Esophagus squamous epithelium (tissue), 5 donors: Measurements from ENCODE around the gene KBTBD4. TPM values are rescaled to one million over a fixed set of nuclear protein-coding genes. Genes with fewer than 3 reads are reported as not detected.

Experiments
- DNase-seq: peaks from one replicate; lab custom pipeline; 2025; lab: John Stamatoyannopoulos, UW
- H3K27ac ChIP-seq, 4 donors: fragments of 200-600 bp; sonication (generic); one replicate each; pipeline ENCODE4 v1.5.1; 2016 to 2019; ENCODE audit warnings: mild to moderate bottlenecking in 1 of 4
- H3K27me3 ChIP-seq, 4 donors: fragments of 200-600 bp; sonication (generic); 1 replicate in 3 of 4; 2 replicates in 1 of 4; pipeline versions ENCODE4 v1.5.1 to v1.6.0; 2017 to 2021; ENCODE audit warnings: antibody characterized with exemption in 1 of 4
- H3K36me3 ChIP-seq, 3 donors: fragments of 200-600 bp; sonication (generic); one replicate each; pipeline ENCODE4 v1.5.1; 2016 to 2019
- H3K4me1 ChIP-seq, 3 donors: fragments of 200-600 bp; sonication (generic); one replicate each; pipeline ENCODE4 v1.5.1; 2017 to 2019
- H3K4me3 ChIP-seq, 4 donors: fragments of 200-600 bp; sonication (generic); 1 replicate in 3 of 4; 2 replicates in 1 of 4; pipeline ENCODE4 v1.5.1; 2016 to 2019; ENCODE audit warnings: mild to moderate bottlenecking in 2 of 4, moderate library complexity in 1 of 4
- H3K9me3 ChIP-seq, 3 donors: fragments of 200-600 bp; sonication (generic); one replicate each; pipeline ENCODE4 v1.5.1; 2016 to 2019
- CTCF ChIP-seq, 6 experiments: fragments of 450-650 bp in 4 of 6; fragments of 200-600 bp in 2 of 6; sonication (generic) in 2 of 6; IDR thresholded peaks; one replicate each; pipeline ENCODE4 v1.5.1; 2016 to 2019; ENCODE audit warnings: antibody characterized with exemption in 6 of 6, mild to moderate bottlenecking in 4 of 6, moderate library complexity in 4 of 6
- POLR2A ChIP-seq, 4 donors: fragments of 450-650 bp; IDR thresholded peaks; one replicate each; pipeline ENCODE4 v1.6.1; 2017; ENCODE audit warnings: antibody characterized with exemption in 4 of 4, mild to moderate bottlenecking in 4 of 4, moderate library complexity in 3 of 4
- WGBS, 2 donors: methylation state at CpG; one replicate each; pipeline ENCODE4 v1.1.5; 2018; 5-methylcytosine and 5-hydroxymethylcytosine counted together
- intact Hi-C: fragments of 100-400 bp; cut with DNase I; formaldehyde crosslinking; loops from one replicate; pipeline ENCODE4 v1.15.0; 2022
- total RNA-seq, 4 donors: library from RNA; depleted of rRNA; stranded (reverse); fragments of >200 nt; gene quantifications; one replicate each; pipeline ENCODE4 v1.1.0, GENCODE V29; 2016
- donor health status: DM: yes; HTN: yes; CAD: no.

KBTBD4 gene
- total RNA-seq, 4 donors from 2014 or later: 12.4 to 22.7 (median 16.0) TPM

- intact Hi-C loops: no loop called here
- Histone ChIP-seq H3K27me3 (no peaks in the 10 kb centered on the region), H3K4me3 (no peak overlapping the region), H3K27ac (no peak overlapping the region), H3K9me3 (no peaks in the 10 kb centered on the region), H3K4me1 (peaks cover 13 to 70% (median 33%) of the 10 kb centered on the region in 3 donors), H3K36me3 (peaks cover 0 to 5% (median 0%) of the 10 kb centered on the region in 3 donors)
- WGBS, 2 donors: 93 to 95% methylated on average over 6 of the region's 6 CpGs
- TF ChIP-seq CTCF (IDR thresholded peaks at IDR 0.05) (no peak), POLR2A (IDR thresholded peaks at IDR 0.05) (no peak)
- no peak for DNase-seq
Measured at GRCh38 chr11:47545298-47545697, 33.5 kb downstream of the KBTBD4 start.

- DNase-seq: no peak
Measured at GRCh38 chr11:47541070-47541469, 37.7 kb downstream of the KBTBD4 start.

GRCh38 chr11:47539681-47540039 is 39.1 kb downstream of the KBTBD4 start:
- 39 to 40% methylated on average over 2 of the region's 2 CpGs for WGBS, 2 donors
- intact Hi-C loops: no loop called here
- TF ChIP-seq CTCF (IDR thresholded peaks at IDR 0.05): no peak
- TF ChIP-seq POLR2A (IDR thresholded peaks at IDR 0.05): no peak
- Histone ChIP-seq H3K9me3 (no peaks in the 10 kb centered on the region), H3K27me3 (no peaks in the 10 kb centered on the region), H3K27ac (peak overlapping the region; percentile 10 to 81 (median 50)), H3K36me3 (peaks cover 0 to 14% (median 0%) of the 10 kb centered on the region in 3 donors), H3K4me3 (no peak overlapping the region), H3K4me1 (peaks cover 20 to 88% (median 45%) of the 10 kb centered on the region in 3 donors)
- no peak for DNase-seq

More at GRCh38 chr11:47541070-47541469, 37.7 kb downstream of the KBTBD4 start:
- H3K36me3 ChIP-seq: peaks cover 0 to 4% (median 0%) of the 10 kb centered on the region in 3 donors
- H3K27ac ChIP-seq: peak overlapping the region in 3 of 4 donors; percentile 51 to 81 (median 68)
- intact Hi-C loops: no loop called here
- H3K9me3 ChIP-seq: no peaks in the 10 kb centered on the region
- TF ChIP-seq CTCF (IDR thresholded peaks at IDR 0.05) (no peak), POLR2A (IDR thresholded peaks at IDR 0.05) (no peak)
- H3K4me3 ChIP-seq: no peak overlapping the region
- WGBS, 2 donors: 88 to 92% methylated on average over 2 of the region's 2 CpGs
- peaks cover 20 to 82% (median 45%) of the 10 kb centered on the region in 3 donors for H3K4me1 ChIP-seq
- H3K27me3 ChIP-seq: no peaks in the 10 kb centered on the region

- intact Hi-C loops: no loop called here
- Histone ChIP-seq H3K4me1 (peaks cover 20 to 90% (median 40%) of the 10 kb centered on the region in 3 donors), H3K27me3 (no peaks in the 10 kb centered on the region), H3K36me3 (peaks cover 0 to 14% (median 0%) of the 10 kb centered on the region in 3 donors), H3K9me3 (no peaks in the 10 kb centered on the region), H3K27ac (peak overlapping the region in 3 of 4 donors; percentile 50 to 81 (median 51)), H3K4me3 (no peak overlapping the region)
- TF ChIP-seq POLR2A (IDR thresholded peaks at IDR 0.05) (no peak), CTCF (IDR thresholded peaks at IDR 0.05) (no peak)
- 48 to 53% methylated on average over 10 of the region's 10 CpGs for WGBS, 2 donors
- DNase-seq: no peak
Measured at GRCh38 chr11:47538741-47539565, 39.8 kb downstream of the KBTBD4 start.

- peaks cover 20 to 88% (median 50%) of the 10 kb centered on the region in 3 donors for H3K4me1 ChIP-seq
- DNase-seq: no peak
- no peaks in the 10 kb centered on the region for H3K9me3 ChIP-seq
- no peak for TF ChIP-seq CTCF (IDR thresholded peaks at IDR 0.05)
- no peak for TF ChIP-seq POLR2A (IDR thresholded peaks at IDR 0.05)
- H3K36me3 ChIP-seq: peaks cover 0 to 14% (median 0%) of the 10 kb centered on the region in 3 donors
- no peaks in the 10 kb centered on the region for H3K27me3 ChIP-seq
- WGBS, 2 donors: 61 to 83% methylated on average over 3 of the region's 3 CpGs
- H3K4me3 ChIP-seq: no peak overlapping the region
- intact Hi-C loops: no loop called here
- no peak overlapping the region for H3K27ac ChIP-seq
Measured at GRCh38 chr11:47536915-47537314, 41.9 kb downstream of the KBTBD4 start.
